Measurements from ENCODE around the gene RTP4. TPM values are rescaled to one million over a fixed set of nuclear protein-coding genes. Genes with fewer than 3 reads are reported as not detected.

RTP4 gene
- total and polyA plus RNA-seq, 9 of the 15 experiments (the other 6 are each of a cell fraction or from before 2014, with no cell fraction given) = 0.06 to 0.17 TPM; not detected in 7

DNA sequence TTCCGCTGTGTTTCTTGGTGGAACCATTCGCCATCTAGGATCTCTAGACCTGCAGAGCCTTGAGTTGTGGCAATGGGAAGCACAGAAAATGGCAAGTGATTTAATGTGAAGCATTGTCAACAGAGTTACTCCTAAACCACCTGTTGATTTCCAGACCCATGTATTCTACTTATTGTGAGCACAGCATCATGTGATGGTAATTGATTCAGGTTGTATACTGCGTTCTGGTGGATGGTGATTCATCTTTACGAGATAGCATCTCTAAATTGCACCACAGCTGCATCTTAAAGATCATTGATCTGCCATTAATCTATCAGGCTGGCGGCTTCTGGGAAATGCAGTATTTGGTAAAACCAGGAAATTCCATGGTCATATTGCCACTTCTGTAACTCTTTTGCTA lies 7.4 kb downstream of the RTP4 start (continued):
- TF ChIP-seq, protein P1, sequence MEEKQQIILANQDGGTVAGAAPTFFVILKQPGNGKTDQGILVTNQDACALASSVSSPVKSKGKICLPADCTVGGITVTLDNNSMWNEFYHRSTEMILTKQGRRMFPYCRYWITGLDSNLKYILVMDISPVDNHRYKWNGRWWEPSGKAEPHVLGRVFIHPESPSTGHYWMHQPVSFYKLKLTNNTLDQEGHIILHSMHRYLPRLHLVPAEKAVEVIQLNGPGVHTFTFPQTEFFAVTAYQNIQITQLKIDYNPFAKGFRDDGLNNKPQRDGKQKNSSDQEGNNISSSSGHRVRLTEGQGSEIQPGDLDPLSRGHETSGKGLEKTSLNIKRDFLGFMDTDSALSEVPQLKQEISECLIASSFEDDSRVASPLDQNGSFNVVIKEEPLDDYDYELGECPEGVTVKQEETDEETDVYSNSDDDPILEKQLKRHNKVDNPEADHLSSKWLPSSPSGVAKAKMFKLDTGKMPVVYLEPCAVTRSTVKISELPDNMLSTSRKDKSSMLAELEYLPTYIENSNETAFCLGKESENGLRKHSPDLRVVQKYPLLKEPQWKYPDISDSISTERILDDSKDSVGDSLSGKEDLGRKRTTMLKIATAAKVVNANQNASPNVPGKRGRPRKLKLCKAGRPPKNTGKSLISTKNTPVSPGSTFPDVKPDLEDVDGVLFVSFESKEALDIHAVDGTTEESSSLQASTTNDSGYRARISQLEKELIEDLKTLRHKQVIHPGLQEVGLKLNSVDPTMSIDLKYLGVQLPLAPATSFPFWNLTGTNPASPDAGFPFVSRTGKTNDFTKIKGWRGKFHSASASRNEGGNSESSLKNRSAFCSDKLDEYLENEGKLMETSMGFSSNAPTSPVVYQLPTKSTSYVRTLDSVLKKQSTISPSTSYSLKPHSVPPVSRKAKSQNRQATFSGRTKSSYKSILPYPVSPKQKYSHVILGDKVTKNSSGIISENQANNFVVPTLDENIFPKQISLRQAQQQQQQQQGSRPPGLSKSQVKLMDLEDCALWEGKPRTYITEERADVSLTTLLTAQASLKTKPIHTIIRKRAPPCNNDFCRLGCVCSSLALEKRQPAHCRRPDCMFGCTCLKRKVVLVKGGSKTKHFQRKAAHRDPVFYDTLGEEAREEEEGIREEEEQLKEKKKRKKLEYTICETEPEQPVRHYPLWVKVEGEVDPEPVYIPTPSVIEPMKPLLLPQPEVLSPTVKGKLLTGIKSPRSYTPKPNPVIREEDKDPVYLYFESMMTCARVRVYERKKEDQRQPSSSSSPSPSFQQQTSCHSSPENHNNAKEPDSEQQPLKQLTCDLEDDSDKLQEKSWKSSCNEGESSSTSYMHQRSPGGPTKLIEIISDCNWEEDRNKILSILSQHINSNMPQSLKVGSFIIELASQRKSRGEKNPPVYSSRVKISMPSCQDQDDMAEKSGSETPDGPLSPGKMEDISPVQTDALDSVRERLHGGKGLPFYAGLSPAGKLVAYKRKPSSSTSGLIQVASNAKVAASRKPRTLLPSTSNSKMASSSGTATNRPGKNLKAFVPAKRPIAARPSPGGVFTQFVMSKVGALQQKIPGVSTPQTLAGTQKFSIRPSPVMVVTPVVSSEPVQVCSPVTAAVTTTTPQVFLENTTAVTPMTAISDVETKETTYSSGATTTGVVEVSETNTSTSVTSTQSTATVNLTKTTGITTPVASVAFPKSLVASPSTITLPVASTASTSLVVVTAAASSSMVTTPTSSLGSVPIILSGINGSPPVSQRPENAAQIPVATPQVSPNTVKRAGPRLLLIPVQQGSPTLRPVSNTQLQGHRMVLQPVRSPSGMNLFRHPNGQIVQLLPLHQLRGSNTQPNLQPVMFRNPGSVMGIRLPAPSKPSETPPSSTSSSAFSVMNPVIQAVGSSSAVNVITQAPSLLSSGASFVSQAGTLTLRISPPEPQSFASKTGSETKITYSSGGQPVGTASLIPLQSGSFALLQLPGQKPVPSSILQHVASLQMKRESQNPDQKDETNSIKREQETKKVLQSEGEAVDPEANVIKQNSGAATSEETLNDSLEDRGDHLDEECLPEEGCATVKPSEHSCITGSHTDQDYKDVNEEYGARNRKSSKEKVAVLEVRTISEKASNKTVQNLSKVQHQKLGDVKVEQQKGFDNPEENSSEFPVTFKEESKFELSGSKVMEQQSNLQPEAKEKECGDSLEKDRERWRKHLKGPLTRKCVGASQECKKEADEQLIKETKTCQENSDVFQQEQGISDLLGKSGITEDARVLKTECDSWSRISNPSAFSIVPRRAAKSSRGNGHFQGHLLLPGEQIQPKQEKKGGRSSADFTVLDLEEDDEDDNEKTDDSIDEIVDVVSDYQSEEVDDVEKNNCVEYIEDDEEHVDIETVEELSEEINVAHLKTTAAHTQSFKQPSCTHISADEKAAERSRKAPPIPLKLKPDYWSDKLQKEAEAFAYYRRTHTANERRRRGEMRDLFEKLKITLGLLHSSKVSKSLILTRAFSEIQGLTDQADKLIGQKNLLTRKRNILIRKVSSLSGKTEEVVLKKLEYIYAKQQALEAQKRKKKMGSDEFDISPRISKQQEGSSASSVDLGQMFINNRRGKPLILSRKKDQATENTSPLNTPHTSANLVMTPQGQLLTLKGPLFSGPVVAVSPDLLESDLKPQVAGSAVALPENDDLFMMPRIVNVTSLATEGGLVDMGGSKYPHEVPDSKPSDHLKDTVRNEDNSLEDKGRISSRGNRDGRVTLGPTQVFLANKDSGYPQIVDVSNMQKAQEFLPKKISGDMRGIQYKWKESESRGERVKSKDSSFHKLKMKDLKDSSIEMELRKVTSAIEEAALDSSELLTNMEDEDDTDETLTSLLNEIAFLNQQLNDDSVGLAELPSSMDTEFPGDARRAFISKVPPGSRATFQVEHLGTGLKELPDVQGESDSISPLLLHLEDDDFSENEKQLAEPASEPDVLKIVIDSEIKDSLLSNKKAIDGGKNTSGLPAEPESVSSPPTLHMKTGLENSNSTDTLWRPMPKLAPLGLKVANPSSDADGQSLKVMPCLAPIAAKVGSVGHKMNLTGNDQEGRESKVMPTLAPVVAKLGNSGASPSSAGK (IDR thresholded peaks at IDR 0.05) = no peak
- no peak for TF ChIP-seq MTA1 (IDR thresholded peaks at IDR 0.05; ENCODE audit: borderline replicate concordance)
- TF ChIP-seq, protein P2, sequence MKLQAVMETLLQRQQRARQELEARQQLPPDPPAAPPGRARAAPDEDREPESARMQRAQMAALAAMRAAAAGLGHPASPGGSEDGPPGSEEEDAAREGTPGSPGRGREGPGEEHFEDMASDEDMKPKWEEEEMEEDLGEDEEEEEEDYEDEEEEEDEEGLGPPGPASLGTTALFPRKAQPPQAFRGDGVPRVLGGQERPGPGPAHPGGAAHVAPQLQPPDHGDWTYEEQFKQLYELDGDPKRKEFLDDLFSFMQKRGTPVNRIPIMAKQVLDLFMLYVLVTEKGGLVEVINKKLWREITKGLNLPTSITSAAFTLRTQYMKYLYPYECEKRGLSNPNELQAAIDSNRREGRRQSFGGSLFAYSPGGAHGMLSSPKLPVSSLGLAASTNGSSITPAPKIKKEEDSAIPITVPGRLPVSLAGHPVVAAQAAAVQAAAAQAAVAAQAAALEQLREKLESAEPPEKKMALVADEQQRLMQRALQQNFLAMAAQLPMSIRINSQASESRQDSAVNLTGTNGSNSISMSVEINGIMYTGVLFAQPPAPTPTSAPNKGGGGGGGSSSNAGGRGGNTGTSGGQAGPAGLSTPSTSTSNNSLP (IDR thresholded peaks at IDR 0.05; ENCODE audit: borderline replicate concordance, low read depth, low read length) = no peak
- TF ChIP-seq, protein P3, sequence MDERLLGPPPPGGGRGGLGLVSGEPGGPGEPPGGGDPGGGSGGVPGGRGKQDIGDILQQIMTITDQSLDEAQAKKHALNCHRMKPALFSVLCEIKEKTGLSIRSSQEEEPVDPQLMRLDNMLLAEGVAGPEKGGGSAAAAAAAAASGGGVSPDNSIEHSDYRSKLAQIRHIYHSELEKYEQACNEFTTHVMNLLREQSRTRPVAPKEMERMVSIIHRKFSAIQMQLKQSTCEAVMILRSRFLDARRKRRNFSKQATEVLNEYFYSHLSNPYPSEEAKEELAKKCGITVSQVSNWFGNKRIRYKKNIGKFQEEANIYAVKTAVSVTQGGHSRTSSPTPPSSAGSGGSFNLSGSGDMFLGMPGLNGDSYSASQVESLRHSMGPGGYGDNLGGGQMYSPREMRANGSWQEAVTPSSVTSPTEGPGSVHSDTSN (CRISPR knock-in tag; IDR thresholded peaks at IDR 0.05; ENCODE audit: low read depth) = no peak
- TF ChIP-seq, protein P3 (tag; conservative IDR thresholded peaks at IDR 0.05; ENCODE audit: low read depth) = no peak
